ENCODE results near the gene SLC25A46.

DNA sequence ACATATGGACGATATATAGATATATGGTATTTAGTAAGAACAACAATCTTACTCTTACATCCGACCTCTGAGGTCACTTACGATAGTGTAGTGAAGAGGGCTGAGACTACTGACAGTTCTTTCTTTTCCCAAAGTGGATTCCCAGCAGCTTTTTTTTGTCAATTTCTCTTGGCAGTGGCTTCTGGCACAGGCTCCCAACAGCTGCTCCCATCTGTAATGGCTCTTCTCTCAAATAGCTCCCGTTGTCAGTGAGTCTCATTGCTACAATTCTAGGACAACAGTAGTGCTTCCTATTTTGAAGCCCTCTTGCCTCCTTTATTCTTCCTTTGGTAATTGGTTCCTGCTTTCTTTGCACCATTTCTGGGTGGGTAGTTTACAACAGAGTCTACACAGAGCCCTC, 68.4 kb downstream of the SLC25A46 start:
- TF ChIP-seq TCF7 (IDR thresholded peaks at IDR 0.05; ENCODE audit: borderline replicate concordance), result no peak
- TF ChIP-seq, protein P1, sequence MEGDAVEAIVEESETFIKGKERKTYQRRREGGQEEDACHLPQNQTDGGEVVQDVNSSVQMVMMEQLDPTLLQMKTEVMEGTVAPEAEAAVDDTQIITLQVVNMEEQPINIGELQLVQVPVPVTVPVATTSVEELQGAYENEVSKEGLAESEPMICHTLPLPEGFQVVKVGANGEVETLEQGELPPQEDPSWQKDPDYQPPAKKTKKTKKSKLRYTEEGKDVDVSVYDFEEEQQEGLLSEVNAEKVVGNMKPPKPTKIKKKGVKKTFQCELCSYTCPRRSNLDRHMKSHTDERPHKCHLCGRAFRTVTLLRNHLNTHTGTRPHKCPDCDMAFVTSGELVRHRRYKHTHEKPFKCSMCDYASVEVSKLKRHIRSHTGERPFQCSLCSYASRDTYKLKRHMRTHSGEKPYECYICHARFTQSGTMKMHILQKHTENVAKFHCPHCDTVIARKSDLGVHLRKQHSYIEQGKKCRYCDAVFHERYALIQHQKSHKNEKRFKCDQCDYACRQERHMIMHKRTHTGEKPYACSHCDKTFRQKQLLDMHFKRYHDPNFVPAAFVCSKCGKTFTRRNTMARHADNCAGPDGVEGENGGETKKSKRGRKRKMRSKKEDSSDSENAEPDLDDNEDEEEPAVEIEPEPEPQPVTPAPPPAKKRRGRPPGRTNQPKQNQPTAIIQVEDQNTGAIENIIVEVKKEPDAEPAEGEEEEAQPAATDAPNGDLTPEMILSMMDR (IDR thresholded peaks at IDR 0.05 in 2 of 3, conservative IDR thresholded peaks at IDR 0.05 in 1 of 3; ENCODE audit: insufficient read depth in 2 of 3, low read depth in 1 of 3, low read length in 3 of 3), result no peak
- TF ChIP-seq, protein P2, sequence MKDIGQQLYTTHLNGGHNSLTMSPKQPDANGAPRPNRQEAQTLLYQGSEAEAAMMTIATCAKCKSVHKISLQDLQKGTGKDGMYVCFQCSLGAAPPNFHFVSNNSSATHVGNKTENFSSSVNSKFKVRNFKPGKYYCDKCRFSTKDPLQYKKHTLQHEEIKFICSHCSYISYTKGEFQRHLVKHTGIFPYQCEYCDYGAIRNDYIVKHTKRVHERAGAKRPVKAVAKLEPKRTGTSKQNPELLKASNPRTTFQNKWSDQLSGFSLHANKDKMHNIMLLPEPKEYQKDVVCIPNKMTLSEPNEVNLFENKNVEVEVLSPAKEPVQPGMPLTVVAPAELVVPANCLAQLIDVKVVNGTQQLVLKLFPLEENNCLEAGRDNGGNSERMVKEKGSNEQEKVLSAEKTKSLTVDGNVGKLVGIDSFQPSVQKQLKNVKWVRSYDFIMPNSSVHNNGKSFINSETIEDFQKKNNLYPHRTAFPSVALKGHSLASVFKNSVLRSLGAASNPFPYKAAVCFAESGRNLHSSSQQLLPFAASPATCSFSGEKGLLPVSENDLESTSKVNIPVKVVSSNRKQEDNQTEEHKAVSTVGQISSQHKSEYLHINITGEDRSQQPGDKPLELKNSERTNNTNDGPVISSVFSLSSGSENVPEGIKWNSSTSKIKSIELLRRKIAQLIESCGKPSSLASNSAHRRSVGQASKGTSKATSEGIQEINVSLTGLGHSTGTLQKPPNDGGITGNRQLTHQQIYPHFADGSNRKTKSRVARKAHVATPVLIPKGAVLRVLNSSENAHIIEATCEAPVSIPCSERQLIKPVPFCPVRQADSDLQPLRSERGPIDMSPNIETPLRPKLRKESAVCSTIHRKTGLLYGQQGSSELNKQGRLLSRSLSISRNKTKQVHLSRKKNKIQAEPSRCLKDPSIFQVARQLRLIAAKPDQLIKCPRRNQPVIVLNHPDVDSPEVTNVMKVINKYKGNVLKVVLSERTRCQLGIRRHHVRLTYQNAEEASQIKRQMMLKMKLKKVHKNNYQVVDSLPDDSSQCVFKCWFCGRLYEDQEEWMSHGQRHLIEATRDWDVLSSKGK (CRISPR knock-in tag; IDR thresholded peaks at IDR 0.05), result no peak
- TF ChIP-seq NR3C1 (CRISPR knock-in tag; IDR thresholded peaks at IDR 0.05), result no peak
- TF ChIP-seq FOXA1 (IDR thresholded peaks at IDR 0.05; ENCODE audit: borderline replicate concordance), result no peak
- TF ChIP-seq, protein P3, sequence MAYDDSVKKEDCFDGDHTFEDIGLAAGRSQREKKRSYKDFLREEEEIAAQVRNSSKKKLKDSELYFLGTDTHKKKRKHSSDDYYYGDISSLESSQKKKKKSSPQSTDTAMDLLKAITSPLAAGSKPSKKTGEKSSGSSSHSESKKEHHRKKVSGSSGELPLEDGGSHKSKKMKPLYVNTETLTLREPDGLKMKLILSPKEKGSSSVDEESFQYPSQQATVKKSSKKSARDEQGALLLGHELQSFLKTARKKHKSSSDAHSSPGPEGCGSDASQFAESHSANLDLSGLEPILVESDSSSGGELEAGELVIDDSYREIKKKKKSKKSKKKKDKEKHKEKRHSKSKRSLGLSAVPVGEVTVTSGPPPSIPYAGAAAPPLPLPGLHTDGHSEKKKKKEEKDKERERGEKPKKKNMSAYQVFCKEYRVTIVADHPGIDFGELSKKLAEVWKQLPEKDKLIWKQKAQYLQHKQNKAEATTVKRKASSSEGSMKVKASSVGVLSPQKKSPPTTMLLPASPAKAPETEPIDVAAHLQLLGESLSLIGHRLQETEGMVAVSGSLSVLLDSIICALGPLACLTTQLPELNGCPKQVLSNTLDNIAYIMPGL (CRISPR knock-in tag; IDR thresholded peaks at IDR 0.05), result no peak
- TF ChIP-seq SP1 (CRISPR knock-in tag; IDR thresholded peaks at IDR 0.05), result no peak
- TF ChIP-seq FOXK2 (conservative IDR thresholded peaks at IDR 0.05 in 1 of 2, IDR thresholded peaks at IDR 0.05 in 1 of 2; ENCODE audit: low read depth in 2 of 2), result no peak
- TF ChIP-seq U2AF1 (optimal IDR thresholded peaks at IDR 0.05; ENCODE audit: low read depth, low read length), result no peak

Measured in K562 (cell line).